ENCODE results near the gene STXBP1.

The STXBP1 gene

DNA sequence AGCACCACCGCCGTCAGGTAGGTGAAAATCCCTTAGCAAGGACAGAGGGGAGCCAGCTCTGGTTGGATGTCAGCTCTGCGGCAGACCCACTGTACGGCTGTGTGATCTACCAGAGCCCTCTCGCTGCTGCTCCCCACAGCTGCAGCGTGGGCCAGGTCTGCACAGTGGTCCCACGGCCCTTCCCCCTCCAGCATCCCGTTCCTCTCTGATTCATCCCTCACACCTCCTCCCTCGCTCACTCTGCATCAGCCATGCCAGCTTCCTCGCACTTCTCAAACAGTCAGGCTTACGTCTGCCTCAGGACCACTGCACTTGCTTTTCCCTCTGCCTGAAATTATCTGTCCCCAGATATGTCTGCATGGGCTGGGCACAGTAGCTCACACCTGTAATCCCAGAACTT, 68.1 kb downstream of the STXBP1 start:
- no peak overlapping the region for H3K4me2 ChIP-seq (ENCODE audit: insufficient read depth, low read length)
- H4K20me1 ChIP-seq (ENCODE audit: insufficient read depth, low read length), result no peaks in the 10 kb centered on the region
- H3K79me2 ChIP-seq (ENCODE audit: insufficient read depth, low read length), result no peaks in the 10 kb centered on the region
- ATAC-seq (ENCODE audit: insufficient read depth, low read depth) (no peak), DNase-seq (no peak)
- TF ChIP-seq, protein P1, sequence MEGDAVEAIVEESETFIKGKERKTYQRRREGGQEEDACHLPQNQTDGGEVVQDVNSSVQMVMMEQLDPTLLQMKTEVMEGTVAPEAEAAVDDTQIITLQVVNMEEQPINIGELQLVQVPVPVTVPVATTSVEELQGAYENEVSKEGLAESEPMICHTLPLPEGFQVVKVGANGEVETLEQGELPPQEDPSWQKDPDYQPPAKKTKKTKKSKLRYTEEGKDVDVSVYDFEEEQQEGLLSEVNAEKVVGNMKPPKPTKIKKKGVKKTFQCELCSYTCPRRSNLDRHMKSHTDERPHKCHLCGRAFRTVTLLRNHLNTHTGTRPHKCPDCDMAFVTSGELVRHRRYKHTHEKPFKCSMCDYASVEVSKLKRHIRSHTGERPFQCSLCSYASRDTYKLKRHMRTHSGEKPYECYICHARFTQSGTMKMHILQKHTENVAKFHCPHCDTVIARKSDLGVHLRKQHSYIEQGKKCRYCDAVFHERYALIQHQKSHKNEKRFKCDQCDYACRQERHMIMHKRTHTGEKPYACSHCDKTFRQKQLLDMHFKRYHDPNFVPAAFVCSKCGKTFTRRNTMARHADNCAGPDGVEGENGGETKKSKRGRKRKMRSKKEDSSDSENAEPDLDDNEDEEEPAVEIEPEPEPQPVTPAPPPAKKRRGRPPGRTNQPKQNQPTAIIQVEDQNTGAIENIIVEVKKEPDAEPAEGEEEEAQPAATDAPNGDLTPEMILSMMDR (IDR thresholded peaks at IDR 0.05; ENCODE audit: borderline replicate concordance, extremely low read depth, low read length, poor library complexity, severe bottlenecking), result no peak
- TF ChIP-seq EZH2 (IDR thresholded peaks at IDR 0.05; ENCODE audit: borderline replicate concordance, low read depth, low read length, severe bottlenecking), result no peak
- no peaks in the 10 kb centered on the region for H3K4me1 ChIP-seq (ENCODE audit: insufficient read depth, low read length)
- H3K27ac ChIP-seq (ENCODE audit: low read length), result no peak overlapping the region
- no peaks in the 10 kb centered on the region for H3K27me3 ChIP-seq (ENCODE audit: insufficient read depth, low read length, poor library complexity)
- no peak overlapping the region for H3K4me3 ChIP-seq (ENCODE audit: low read depth in 1 of 2, low read length in 2 of 2)
- 0 out of 2 replicates have a peak, but pooled peaks cover 9% of the 10 kb centered on the region for H3K36me3 ChIP-seq (ENCODE audit: insufficient read depth, low read length)
- no peak overlapping the region for H3K9ac ChIP-seq (ENCODE audit: low read depth, low read length)
- H3K9me3 ChIP-seq (ENCODE audit: insufficient read depth, low read length, severe bottlenecking), result no peaks in the 10 kb centered on the region
- no peak overlapping the region for H2AFZ ChIP-seq (ENCODE audit: low read depth, low read length)

DNA sequence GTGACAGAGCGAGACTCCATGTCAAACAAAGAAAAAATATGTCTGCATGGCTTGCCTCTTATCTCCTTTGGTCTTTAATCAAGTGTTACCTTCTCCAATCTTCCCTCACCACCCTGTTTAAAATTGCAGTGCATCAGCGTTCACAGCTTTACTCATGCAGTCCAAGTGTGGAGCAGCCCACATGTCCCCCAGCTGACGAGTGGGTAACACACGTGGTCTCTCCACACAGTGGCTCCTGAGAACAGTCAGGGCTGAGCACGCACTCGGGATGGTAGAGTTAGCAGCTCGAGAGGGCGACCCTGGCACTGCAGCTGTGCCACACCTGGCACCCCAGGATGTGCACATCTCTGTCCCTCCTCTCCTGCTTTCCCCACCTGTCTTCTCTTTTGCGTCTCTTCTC, 68.8 kb downstream of the STXBP1 start:
- Histone ChIP-seq H4K20me1 (ENCODE audit: insufficient read depth, low read length) (no peaks in the 10 kb centered on the region), H3K79me2 (ENCODE audit: insufficient read depth, low read length) (no peaks in the 10 kb centered on the region), H3K4me2 (ENCODE audit: insufficient read depth, low read length) (no peak overlapping the region), H2AFZ (ENCODE audit: low read depth, low read length) (no peak overlapping the region), H3K4me3 (ENCODE audit: low read depth in 1 of 2, low read length in 2 of 2) (no peak overlapping the region), H3K27me3 (ENCODE audit: insufficient read depth, low read length, poor library complexity) (no peaks in the 10 kb centered on the region), H3K36me3 (ENCODE audit: insufficient read depth, low read length) (0 out of 2 replicates have a peak, but pooled peaks cover 9% of the 10 kb centered on the region), H3K9me3 (ENCODE audit: insufficient read depth, low read length, severe bottlenecking) (no peaks in the 10 kb centered on the region), H3K27ac (ENCODE audit: low read length) (no peak overlapping the region), H3K4me1 (ENCODE audit: insufficient read depth, low read length) (no peaks in the 10 kb centered on the region), H3K9ac (ENCODE audit: low read depth, low read length) (no peak overlapping the region)
- no peak for ATAC-seq (ENCODE audit: insufficient read depth, low read depth)
- TF ChIP-seq, protein P1 (IDR thresholded peaks at IDR 0.05; ENCODE audit: borderline replicate concordance, extremely low read depth, low read length, poor library complexity, severe bottlenecking), result no peak
- TF ChIP-seq EZH2 (IDR thresholded peaks at IDR 0.05; ENCODE audit: borderline replicate concordance, low read depth, low read length, severe bottlenecking), result no peak
- DNase-seq, result no peak

DNA sequence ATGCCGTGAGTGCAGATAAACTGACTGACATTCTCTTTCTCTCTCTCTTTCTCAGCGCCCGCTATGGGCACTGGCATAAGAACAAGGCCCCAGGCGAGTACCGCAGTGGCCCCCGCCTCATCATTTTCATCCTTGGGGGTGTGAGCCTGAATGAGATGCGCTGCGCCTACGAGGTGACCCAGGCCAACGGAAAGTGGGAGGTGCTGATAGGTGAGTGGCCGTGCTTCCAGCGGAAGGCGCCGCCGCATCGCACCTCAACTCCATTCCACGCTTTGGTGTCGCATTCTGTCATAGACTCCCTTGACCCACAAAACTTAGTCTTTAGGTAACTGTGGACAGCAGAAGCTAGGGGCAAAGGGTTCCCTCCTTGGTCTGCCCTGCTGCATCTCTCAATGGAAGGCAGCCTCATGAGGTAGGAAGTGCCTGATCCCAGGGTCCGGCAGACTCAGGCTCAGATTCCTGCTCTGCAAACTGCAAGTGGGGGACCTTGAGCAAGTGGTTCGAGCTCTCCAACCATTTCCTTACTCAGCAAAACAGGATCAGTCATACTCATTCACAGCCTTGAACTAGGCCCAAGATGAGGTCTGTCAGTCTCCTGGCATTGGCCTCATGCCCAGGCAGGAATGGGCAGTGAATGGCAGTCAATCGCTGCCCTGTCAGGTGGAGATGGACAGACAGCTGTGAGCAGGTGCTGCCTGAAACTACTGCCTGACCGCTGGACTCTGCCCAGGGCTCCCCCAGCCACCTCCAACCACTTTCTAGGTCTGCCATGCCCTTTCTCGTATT, 70.5 kb downstream of the STXBP1 start:
- 0 out of 2 replicates have a peak, but pooled peaks cover 9% of the 10 kb centered on the region for H3K36me3 ChIP-seq (ENCODE audit: insufficient read depth, low read length)
- H3K4me2 ChIP-seq (ENCODE audit: insufficient read depth, low read length), result no peak overlapping the region
- H3K4me3 ChIP-seq (ENCODE audit: low read depth in 1 of 2, low read length in 2 of 2), result no peak overlapping the region
- no peak overlapping the region for H3K27ac ChIP-seq (ENCODE audit: low read length)
- H3K79me2 ChIP-seq (ENCODE audit: insufficient read depth, low read length), result no peaks in the 10 kb centered on the region
- H3K9me3 ChIP-seq (ENCODE audit: insufficient read depth, low read length, severe bottlenecking), result no peaks in the 10 kb centered on the region
- TF ChIP-seq EZH2 (IDR thresholded peaks at IDR 0.05; ENCODE audit: borderline replicate concordance, low read depth, low read length, severe bottlenecking), result no peak
- TF ChIP-seq, protein P1 (IDR thresholded peaks at IDR 0.05; ENCODE audit: borderline replicate concordance, extremely low read depth, low read length, poor library complexity, severe bottlenecking), result no peak
- H2AFZ ChIP-seq (ENCODE audit: low read depth, low read length), result no peak overlapping the region
- DNase-seq, result no peak
- H3K4me1 ChIP-seq (ENCODE audit: insufficient read depth, low read length), result no peaks in the 10 kb centered on the region
- H3K27me3 ChIP-seq (ENCODE audit: insufficient read depth, low read length, poor library complexity), result no peaks in the 10 kb centered on the region
- H4K20me1 ChIP-seq (ENCODE audit: insufficient read depth, low read length), result no peaks in the 10 kb centered on the region
- H3K9ac ChIP-seq (ENCODE audit: low read depth, low read length), result no peak overlapping the region
- ATAC-seq (ENCODE audit: insufficient read depth, low read depth), result no peak

Measured in DND-41 (cell line).